ENCODE data around the gene WWOX.

The WWOX gene

DNA sequence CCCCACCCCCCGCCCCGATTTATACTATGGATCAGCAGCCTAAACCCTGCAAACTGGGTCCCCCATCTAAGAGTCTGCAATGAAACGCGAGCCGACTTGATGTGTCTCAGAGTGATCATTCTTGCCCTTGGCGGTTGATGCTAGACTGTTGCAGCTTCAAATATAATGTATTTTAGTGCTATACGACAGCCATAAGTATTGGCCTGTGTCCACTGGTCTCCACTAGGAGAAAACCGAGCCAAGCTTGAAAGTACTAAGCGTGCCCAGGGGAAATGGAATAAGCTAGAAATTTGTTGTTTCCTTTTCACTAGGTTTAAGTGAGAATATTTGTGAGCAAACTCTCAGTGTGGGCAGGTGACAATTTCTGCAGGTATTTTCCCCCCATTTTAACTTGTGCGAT lies 789.9 kb downstream of the WWOX start:
- Histone ChIP-seq H3K27me3 (ENCODE audit: insufficient read depth, low read length, poor library complexity) (no peaks in the 10 kb centered on the region), H2AFZ (ENCODE audit: low read depth, low read length) (no peak overlapping the region), H4K20me1 (ENCODE audit: insufficient read depth, low read length) (no peaks in the 10 kb centered on the region), H3K9ac (ENCODE audit: low read depth, low read length) (no peak overlapping the region), H3K36me3 (ENCODE audit: insufficient read depth, low read length) (no peaks in the 10 kb centered on the region), H3K4me2 (ENCODE audit: insufficient read depth, low read length) (no peak overlapping the region), H3K79me2 (ENCODE audit: insufficient read depth, low read length) (no peaks in the 10 kb centered on the region), H3K9me3 (ENCODE audit: insufficient read depth, low read length, severe bottlenecking) (no peaks in the 10 kb centered on the region), H3K27ac (ENCODE audit: low read length) (no peak overlapping the region), H3K4me3 (ENCODE audit: low read depth in 1 of 2, low read length in 2 of 2) (no peak overlapping the region), H3K4me1 (ENCODE audit: insufficient read depth, low read length) (peaks cover 3% of the 10 kb centered on the region; the same call in 1 of the 2 replicates)
- ATAC-seq (ENCODE audit: insufficient read depth, low read depth) = no peak
- TF ChIP-seq, protein P1, sequence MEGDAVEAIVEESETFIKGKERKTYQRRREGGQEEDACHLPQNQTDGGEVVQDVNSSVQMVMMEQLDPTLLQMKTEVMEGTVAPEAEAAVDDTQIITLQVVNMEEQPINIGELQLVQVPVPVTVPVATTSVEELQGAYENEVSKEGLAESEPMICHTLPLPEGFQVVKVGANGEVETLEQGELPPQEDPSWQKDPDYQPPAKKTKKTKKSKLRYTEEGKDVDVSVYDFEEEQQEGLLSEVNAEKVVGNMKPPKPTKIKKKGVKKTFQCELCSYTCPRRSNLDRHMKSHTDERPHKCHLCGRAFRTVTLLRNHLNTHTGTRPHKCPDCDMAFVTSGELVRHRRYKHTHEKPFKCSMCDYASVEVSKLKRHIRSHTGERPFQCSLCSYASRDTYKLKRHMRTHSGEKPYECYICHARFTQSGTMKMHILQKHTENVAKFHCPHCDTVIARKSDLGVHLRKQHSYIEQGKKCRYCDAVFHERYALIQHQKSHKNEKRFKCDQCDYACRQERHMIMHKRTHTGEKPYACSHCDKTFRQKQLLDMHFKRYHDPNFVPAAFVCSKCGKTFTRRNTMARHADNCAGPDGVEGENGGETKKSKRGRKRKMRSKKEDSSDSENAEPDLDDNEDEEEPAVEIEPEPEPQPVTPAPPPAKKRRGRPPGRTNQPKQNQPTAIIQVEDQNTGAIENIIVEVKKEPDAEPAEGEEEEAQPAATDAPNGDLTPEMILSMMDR (IDR thresholded peaks at IDR 0.05; ENCODE audit: borderline replicate concordance, extremely low read depth, low read length, poor library complexity, severe bottlenecking) = no peak
- TF ChIP-seq EZH2 (IDR thresholded peaks at IDR 0.05; ENCODE audit: borderline replicate concordance, low read depth, low read length, severe bottlenecking) = no peak
- DNase-seq = no peak

DNA sequence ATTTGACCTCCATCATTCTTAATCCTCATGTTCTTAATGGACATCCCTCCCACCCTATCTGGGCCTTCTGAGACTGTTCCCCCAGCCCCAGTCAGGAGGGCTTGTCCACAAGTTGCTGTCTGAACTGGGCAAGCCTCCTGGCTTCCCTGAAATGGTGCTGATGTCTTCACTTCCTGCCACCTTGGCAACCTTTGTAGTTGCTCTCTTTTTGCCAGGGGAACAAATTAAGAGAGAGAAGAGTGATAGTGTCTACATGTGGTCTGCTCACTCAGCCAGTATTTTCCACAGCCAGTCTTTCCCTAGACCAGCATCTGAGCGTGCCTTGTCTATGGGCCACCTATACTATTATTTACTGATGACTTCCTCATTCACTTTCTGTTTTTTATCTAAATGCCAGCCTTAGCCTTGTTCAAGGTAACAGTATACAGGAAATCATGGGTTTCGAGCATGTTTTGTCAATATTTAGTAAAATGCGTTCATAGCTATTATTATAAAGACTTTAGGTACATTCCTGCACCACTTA lies 791.0 kb downstream of the WWOX start:
- Histone ChIP-seq H3K4me1 (ENCODE audit: insufficient read depth, low read length) (peaks cover 3% of the 10 kb centered on the region; the same call in 1 of the 2 replicates), H3K79me2 (ENCODE audit: insufficient read depth, low read length) (no peaks in the 10 kb centered on the region), H3K36me3 (ENCODE audit: insufficient read depth, low read length) (no peaks in the 10 kb centered on the region), H3K4me3 (ENCODE audit: low read depth in 1 of 2, low read length in 2 of 2) (no peak overlapping the region), H3K9ac (ENCODE audit: low read depth, low read length) (no peak overlapping the region), H3K9me3 (ENCODE audit: insufficient read depth, low read length, severe bottlenecking) (no peaks in the 10 kb centered on the region), H3K27ac (ENCODE audit: low read length) (no peak overlapping the region), H4K20me1 (ENCODE audit: insufficient read depth, low read length) (no peaks in the 10 kb centered on the region), H3K4me2 (ENCODE audit: insufficient read depth, low read length) (no peak overlapping the region), H2AFZ (ENCODE audit: low read depth, low read length) (no peak overlapping the region), H3K27me3 (ENCODE audit: insufficient read depth, low read length, poor library complexity) (no peaks in the 10 kb centered on the region)
- peak; percentile 11 for DNase-seq
- TF ChIP-seq, protein P1 (IDR thresholded peaks at IDR 0.05; ENCODE audit: borderline replicate concordance, extremely low read depth, low read length, poor library complexity, severe bottlenecking) = no peak
- no peak for TF ChIP-seq EZH2 (IDR thresholded peaks at IDR 0.05; ENCODE audit: borderline replicate concordance, low read depth, low read length, severe bottlenecking)
- ATAC-seq (ENCODE audit: insufficient read depth, low read depth) = peak; percentile 67; the same call in 2 of the 3 replicates

DNA sequence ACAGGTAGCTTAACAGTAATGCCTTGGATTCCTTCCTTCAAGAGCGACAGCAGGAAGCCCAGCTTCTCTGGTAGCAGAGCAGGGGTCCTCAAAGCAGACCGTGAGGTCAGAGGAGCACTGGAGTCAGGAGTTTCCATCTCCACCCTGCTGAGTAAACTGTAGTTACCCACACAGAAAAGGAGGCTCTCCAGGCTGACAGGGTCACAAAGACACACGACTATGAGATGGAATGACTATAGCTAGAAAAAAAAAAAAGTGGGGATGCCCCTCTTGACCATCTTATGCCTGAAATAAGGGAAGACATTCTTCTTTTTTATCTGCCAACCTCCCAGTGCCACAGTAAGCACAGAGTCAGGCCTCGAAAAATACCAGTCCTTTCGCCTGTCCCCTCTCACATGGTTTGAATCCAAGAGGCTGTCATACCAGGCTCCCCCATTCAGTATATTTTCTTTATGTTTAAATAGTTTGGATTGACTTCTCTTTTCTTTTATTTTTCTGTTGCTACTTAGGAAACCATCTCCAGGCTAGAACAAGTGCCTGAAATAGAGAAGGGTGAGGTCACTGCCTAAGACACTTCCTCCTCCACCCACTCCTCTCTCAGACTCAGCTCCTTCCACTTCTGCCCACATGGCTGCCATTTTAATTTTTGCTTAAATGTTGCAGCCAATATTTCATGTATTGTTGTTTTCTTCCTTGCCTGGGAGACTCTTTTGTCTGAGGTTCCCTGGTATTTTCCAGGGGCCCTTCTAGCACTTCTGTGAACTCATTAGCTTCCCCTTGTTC lies 793.7 kb downstream of the WWOX start:
- ATAC-seq (ENCODE audit: insufficient read depth, low read depth) (no peak), DNase-seq (no peak)
- no peak overlapping the region for H3K9ac ChIP-seq (ENCODE audit: low read depth, low read length)

More for the DNA sequence above, 793.7 kb downstream of the WWOX start:
- H3K79me2 ChIP-seq (ENCODE audit: insufficient read depth, low read length) = no peaks in the 10 kb centered on the region
- no peaks in the 10 kb centered on the region for H4K20me1 ChIP-seq (ENCODE audit: insufficient read depth, low read length)
- H2AFZ ChIP-seq (ENCODE audit: low read depth, low read length) = no peak overlapping the region; the same call in 1 of the 2 replicates
- no peak overlapping the region for H3K27ac ChIP-seq (ENCODE audit: low read length)
- H3K27me3 ChIP-seq (ENCODE audit: insufficient read depth, low read length, poor library complexity) = no peaks in the 10 kb centered on the region
- H3K9me3 ChIP-seq (ENCODE audit: insufficient read depth, low read length, severe bottlenecking) = no peaks in the 10 kb centered on the region
- TF ChIP-seq, protein P1 (IDR thresholded peaks at IDR 0.05; ENCODE audit: borderline replicate concordance, extremely low read depth, low read length, poor library complexity, severe bottlenecking) = no peak
- TF ChIP-seq EZH2 (IDR thresholded peaks at IDR 0.05; ENCODE audit: borderline replicate concordance, low read depth, low read length, severe bottlenecking) = no peak
- peaks cover 3% of the 10 kb centered on the region; the same call in 1 of the 2 replicates for H3K4me1 ChIP-seq (ENCODE audit: insufficient read depth, low read length)
- H3K36me3 ChIP-seq (ENCODE audit: insufficient read depth, low read length) = no peaks in the 10 kb centered on the region
- no peak overlapping the region for H3K4me2 ChIP-seq (ENCODE audit: insufficient read depth, low read length)
- H3K4me3 ChIP-seq (ENCODE audit: low read depth in 1 of 2, low read length in 2 of 2) = no peak overlapping the region
